Measurements from ENCODE around the gene EIF3J.
A peak's percentile ranks its signal among the peaks of the same experiment; 100 is the strongest.
"Not testable (repeated sequence)": the region's sequence is repeated elsewhere in the genome, so short reads cannot be mapped to it uniquely, and the experiment has no call there.

Gene EIF3J

DNA sequence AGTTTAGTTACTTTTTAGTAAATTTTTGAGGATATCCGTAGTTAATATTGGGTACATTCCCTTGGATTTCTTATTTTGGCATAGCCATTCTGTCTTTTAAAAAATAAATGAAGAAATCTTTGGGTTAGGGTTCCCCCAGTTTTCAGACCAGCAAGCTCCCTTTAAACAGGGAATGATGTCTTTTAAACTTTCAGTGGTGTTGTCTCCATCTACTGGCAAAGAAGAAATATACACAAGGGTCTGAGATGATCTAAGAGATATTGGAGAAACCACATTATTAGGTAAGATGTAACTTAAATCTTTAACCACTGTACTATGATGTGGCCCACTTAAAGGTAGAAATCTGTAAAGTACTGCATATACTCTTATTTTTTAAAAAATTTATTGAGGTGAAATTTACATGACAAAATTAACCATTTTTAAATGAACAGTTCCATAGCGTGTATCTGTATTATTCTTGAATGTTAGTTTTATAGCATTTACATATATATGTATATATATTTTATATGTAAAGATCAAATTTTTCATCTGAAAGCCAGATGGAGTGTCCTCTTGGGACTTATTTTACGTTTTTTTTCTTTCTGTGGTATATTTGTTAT lies 35.1 kb upstream of the EIF3J start:
- peak; percentile 67 for DNase-seq (ENCODE audit: low read depth)
- H3K4me3 ChIP-seq (replicated peaks; ENCODE audit: low read depth, low read length) = no peak overlapping the region
- TF ChIP-seq, protein P1, sequence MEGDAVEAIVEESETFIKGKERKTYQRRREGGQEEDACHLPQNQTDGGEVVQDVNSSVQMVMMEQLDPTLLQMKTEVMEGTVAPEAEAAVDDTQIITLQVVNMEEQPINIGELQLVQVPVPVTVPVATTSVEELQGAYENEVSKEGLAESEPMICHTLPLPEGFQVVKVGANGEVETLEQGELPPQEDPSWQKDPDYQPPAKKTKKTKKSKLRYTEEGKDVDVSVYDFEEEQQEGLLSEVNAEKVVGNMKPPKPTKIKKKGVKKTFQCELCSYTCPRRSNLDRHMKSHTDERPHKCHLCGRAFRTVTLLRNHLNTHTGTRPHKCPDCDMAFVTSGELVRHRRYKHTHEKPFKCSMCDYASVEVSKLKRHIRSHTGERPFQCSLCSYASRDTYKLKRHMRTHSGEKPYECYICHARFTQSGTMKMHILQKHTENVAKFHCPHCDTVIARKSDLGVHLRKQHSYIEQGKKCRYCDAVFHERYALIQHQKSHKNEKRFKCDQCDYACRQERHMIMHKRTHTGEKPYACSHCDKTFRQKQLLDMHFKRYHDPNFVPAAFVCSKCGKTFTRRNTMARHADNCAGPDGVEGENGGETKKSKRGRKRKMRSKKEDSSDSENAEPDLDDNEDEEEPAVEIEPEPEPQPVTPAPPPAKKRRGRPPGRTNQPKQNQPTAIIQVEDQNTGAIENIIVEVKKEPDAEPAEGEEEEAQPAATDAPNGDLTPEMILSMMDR (IDR thresholded peaks at IDR 0.05; ENCODE audit: low read length, missing control alignments) = peak; percentile 67

DNA sequence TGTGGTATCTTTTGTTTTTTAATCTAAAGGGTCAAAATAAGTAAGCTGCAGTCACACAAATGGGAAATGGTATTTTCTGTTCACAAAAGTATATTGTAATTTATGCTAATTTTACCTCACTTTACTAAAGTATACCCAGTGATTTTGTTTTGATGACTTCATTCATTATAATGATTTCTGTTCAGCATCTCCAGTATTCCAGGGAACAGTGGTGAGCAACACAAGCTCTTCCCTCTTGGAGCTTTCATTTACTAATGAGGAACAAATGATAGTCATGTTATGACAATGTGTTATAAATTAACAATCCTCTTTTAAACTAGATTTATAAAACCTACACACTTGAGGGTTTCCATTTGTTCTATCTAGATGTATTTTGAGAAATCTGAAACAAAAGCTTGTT lies 20.5 kb upstream of the EIF3J start:
- TF ChIP-seq, protein P1 (IDR thresholded peaks at IDR 0.05; ENCODE audit: low read length, missing control alignments) = no peak
- DNase-seq (ENCODE audit: low read depth) = no peak
- no peak overlapping the region for H3K4me3 ChIP-seq (replicated peaks; ENCODE audit: low read depth, low read length)

- TF ChIP-seq, protein P1 (IDR thresholded peaks at IDR 0.05; ENCODE audit: low read length, missing control alignments) = no peak
- no peak overlapping the region for H3K4me3 ChIP-seq (replicated peaks; ENCODE audit: low read depth, low read length)
- peak; percentile 22 for DNase-seq (ENCODE audit: low read depth)
These were observed 17.4 kb upstream of the EIF3J start for GRCh38 chr15:44519537-44519936.

GRCh38 chr15:44525018-44525417 lies 11.9 kb upstream of the EIF3J start:
- no peak overlapping the region for H3K4me3 ChIP-seq (replicated peaks; ENCODE audit: low read depth, low read length)
- TF ChIP-seq, protein P1 (IDR thresholded peaks at IDR 0.05; ENCODE audit: low read length, missing control alignments) = no peak
- DNase-seq (ENCODE audit: low read depth) = no peak

DNA sequence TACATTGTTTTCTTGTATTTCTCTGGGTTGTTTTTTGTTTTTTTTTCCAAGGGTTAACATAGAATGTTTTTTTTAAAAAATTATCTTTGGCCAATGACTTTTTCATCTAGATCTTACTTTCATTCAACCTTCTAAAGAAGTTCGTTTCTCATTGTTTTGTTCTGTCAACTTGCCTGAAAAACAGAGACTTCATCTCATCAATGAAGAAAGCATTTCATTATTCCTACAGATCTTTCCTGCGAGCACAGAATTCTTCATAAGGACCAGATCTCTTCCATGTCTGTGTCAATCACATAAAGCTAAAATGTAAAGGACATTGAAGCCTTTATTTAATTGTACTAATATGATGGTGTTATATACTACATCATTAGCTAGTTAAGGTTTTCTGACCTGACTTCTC lies 9.7 kb upstream of the EIF3J start:
- TF ChIP-seq, protein P1 (IDR thresholded peaks at IDR 0.05; ENCODE audit: low read length, missing control alignments) = no peak
- no peak for DNase-seq (ENCODE audit: low read depth)
- H3K4me3 ChIP-seq (replicated peaks; ENCODE audit: low read depth, low read length) = no peak overlapping the region

- TF ChIP-seq, protein P1 (IDR thresholded peaks at IDR 0.05; ENCODE audit: low read length, missing control alignments) = no peak
- DNase-seq (ENCODE audit: low read depth) = no peak
- no peak overlapping the region for H3K4me3 ChIP-seq (replicated peaks; ENCODE audit: low read depth, low read length)
These were observed 6.9 kb upstream of the EIF3J start for GRCh38 chr15:44529864-44530604.

DNA sequence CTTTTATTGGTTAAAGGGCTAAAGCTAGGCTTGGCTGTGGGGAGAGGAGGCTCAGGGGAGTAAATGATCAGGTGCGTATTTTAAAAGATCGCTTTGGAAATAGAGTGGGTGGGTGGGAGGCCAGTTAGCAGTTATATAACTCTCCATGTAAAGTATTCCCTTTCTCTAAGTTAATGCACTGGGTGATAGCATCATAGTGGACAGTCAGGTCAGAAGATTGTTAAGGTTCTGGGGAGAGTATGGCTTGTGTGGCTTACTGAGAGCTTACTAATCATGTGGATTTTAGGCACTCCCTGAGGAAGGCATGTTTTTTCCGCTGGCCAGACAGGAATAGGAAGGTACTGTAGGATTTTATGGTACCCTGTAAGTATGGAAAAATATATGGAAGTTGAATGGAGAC lies 6.3 kb upstream of the EIF3J start:
- H3K4me3 ChIP-seq (replicated peaks; ENCODE audit: low read depth, low read length) = no peak overlapping the region
- DNase-seq (ENCODE audit: low read depth) = no peak
- TF ChIP-seq, protein P1 (IDR thresholded peaks at IDR 0.05; ENCODE audit: low read length, missing control alignments) = no peak

DNA sequence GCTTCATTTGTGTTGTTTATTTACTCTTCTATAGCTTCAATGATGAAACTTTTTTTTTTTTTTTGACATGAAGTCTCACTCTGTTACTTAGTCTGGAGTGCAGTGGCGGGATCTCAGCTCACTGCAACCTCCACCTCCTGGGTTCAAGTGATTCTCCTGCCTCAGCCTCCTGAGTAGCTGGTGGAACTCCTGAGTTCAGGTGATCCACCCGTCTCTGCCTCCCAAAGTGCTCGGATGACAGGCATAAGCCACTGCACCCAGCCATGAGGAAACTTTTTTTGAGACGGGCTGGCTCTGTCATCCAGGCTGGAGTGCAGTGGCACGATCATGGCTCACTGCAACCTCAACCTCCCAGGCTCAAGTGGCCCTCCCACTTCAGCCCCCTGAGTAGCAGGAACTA lies 4.7 kb upstream of the EIF3J start:
- not testable (repeated sequence) for H3K4me3 ChIP-seq (replicated peaks; ENCODE audit: low read depth, low read length); DNase-seq (ENCODE audit: low read depth)

Measured in fibroblast of pulmonary artery (primary cell).